HepG2 (cell line): ENCODE data around the gene KPNA3. TPM values are rescaled to one million over a fixed set of nuclear protein-coding genes. Genes with fewer than 3 reads are reported as not detected.

ENCODE experiments used
- HES4 ChIP-seq: sonication (generic); formaldehyde crosslinking; IDR thresholded peaks from 2 replicates; pipeline ENCODE4 v1.9.0; 2021; ENCODE audit warnings: mild to moderate bottlenecking, missing genetic modification reagents, borderline replicate concordance
- IRF2 ChIP-seq: IDR thresholded peaks from 2 replicates; pipeline ENCODE4 v1.6.1; 2018; ENCODE audit warnings: missing genetic modification reagents, missing compliant biosample characterization
- MTA1 ChIP-seq: sonication (generic); formaldehyde crosslinking; IDR thresholded peaks from 2 replicates; pipeline ENCODE4 v1.4.0; 2020; ENCODE audit warnings: missing genetic modification reagents, mild to moderate bottlenecking, borderline replicate concordance
- NR2F6 ChIP-seq, 2 experiments: IDR thresholded peaks; 2 replicates each; pipeline ENCODE4 v1.6.1; 2016; ENCODE audit warnings: antibody characterized with exemption in 1 of 2, mild to moderate bottlenecking in 1 of 2
- PLRG1 ChIP-seq: fragments of 450-650 bp; conservative IDR thresholded peaks from 2 replicates; pipeline ENCODE4 v1.6.1; 2016
- SOX6 ChIP-seq, 2 experiments: fragments of 450-650 bp in 1 of 2; sonication (generic) in 1 of 2; formaldehyde crosslinking in 1 of 2; IDR thresholded peaks; 2 replicates each; pipeline versions ENCODE4 v1.4.0 to v1.6.1; 2017 to 2020; ENCODE audit warnings: antibody characterized with exemption in 1 of 2, mild to moderate bottlenecking in 1 of 2, missing genetic modification reagents in 1 of 2
- SP5 ChIP-seq: IDR thresholded peaks from 2 replicates; pipeline ENCODE4 v1.6.1; 2016; ENCODE audit warnings: low read depth, borderline replicate concordance
- TOE1 ChIP-seq: sonication (generic); formaldehyde crosslinking; IDR thresholded peaks from 2 replicates; pipeline ENCODE4 v1.4.0; 2020; ENCODE audit warnings: mild to moderate bottlenecking, missing genetic modification reagents
- YEATS4 ChIP-seq: sonication (generic); formaldehyde crosslinking; IDR thresholded peaks from 2 replicates; pipeline ENCODE4 v1.4.0; 2020; ENCODE audit warnings: missing genetic modification reagents, borderline replicate concordance
- ZBTB21 ChIP-seq: sonication (generic); formaldehyde crosslinking; IDR thresholded peaks from 2 replicates; pipeline ENCODE4 v1.4.0; 2020; ENCODE audit warnings: missing genetic modification reagents
- ZFX ChIP-seq: sonication (generic); formaldehyde crosslinking; IDR thresholded peaks from 2 replicates; pipeline ENCODE4 v1.4.0; 2020; ENCODE audit warnings: mild to moderate bottlenecking, low read depth, missing genetic modification reagents, moderate library complexity
- ZNF232 ChIP-seq: sonication (generic); formaldehyde crosslinking; IDR thresholded peaks from 2 replicates; pipeline ENCODE4 v1.4.0; 2020; ENCODE audit warnings: missing genetic modification reagents, borderline replicate concordance
- ZNF660 ChIP-seq: sonication (generic); formaldehyde crosslinking; IDR thresholded peaks from 2 replicates; pipeline ENCODE4 v1.5.1; 2020; ENCODE audit warnings: mild to moderate bottlenecking, low read depth, missing genetic modification reagents, borderline replicate concordance
- ZNF777 ChIP-seq: sonication (generic); formaldehyde crosslinking; IDR thresholded peaks from 2 replicates; pipeline ENCODE4 v1.4.0; 2020; ENCODE audit warnings: missing genetic modification reagents
- ZNF781 ChIP-seq: sonication (generic); formaldehyde crosslinking; IDR thresholded peaks from 2 replicates; pipeline ENCODE4 v1.5.1; 2020; ENCODE audit warnings: borderline replicate concordance, mild to moderate bottlenecking, missing genetic modification reagents; ENCODE audit errors: not compliant biosample characterization
- ZNF839 ChIP-seq: sonication (generic); formaldehyde crosslinking; IDR thresholded peaks from 2 replicates; pipeline ENCODE4 v1.4.0; 2020; ENCODE audit warnings: missing genetic modification reagents, mild to moderate bottlenecking, borderline replicate concordance
- polyA plus RNA-seq, 8 experiments: library from polyadenylated mRNA; depleted of rRNA in 3 of 8; stranded (reverse) in 7 of 8; unstranded in 1 of 8; fragments of >200 nt; fragmentation: Illumina TruSeq in 4 of 8; extraction: Trizol in 4 of 8; gene quantifications; 2 replicates each; pipeline versions ENCODE4 v1.2.1 to v1.2.3, GENCODE V29; 2011 to 2016; ENCODE audit warnings: low read depth in 4 of 8, missing spikeins in 1 of 8, mixed read lengths in 1 of 8; ENCODE audit not compliant: insufficient read depth in 1 of 8
- total RNA-seq, 5 experiments: library from RNA; depleted of rRNA; stranded (reverse); fragments of >200 nt; fragmentation: Illumina TruSeq; extraction: Trizol; gene quantifications; 2 replicates each; pipeline ENCODE4 v1.2.3, GENCODE V29; 2016; ENCODE audit warnings: low read depth in 1 of 5
- TF ChIP-seq, protein P1 (sequence below): sonication (generic); formaldehyde crosslinking; IDR thresholded peaks from 2 replicates; pipeline ENCODE4 v1.8.0; 2022; ENCODE audit warnings: missing genetic modification reagents, mild to moderate bottlenecking, inconsistent platforms, borderline replicate concordance
- TF ChIP-seq, protein P2 (sequence below): sonication (generic); formaldehyde crosslinking; conservative IDR thresholded peaks from 2 replicates; pipeline ENCODE4 v1.8.1; 2023; ENCODE audit warnings: missing genetic modification reagents
- TF ChIP-seq, protein P3 (sequence below): fragments of 450-650 bp; IDR thresholded peaks from 2 replicates; pipeline ENCODE4 v1.6.1; 2017

The KPNA3 gene
- total and polyA plus RNA-seq, 2 of the 13 experiments (the other 11 are each of a cell fraction or from before 2014, with no cell fraction given): 13.0 to 28.9 TPM

DNA sequence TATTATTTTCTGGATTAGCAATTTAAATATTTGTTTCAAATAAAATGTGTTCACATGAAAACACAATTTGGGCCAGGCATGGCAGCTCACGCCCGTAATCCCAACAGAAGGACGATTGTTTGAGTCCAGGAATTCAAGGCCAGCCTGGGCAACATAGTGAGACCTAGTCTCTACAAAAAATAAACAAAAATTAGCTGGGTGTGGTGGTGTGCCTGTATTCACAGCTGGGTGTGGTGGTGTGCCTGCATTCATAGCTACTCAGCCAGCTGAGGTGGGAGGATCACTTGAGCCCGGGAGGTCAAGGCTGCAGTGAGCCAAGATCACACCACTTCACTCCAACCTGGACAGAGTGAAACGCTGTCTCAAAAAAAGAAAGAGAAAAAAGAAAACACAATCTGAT lies 46.4 kb downstream of the KPNA3 start (continued):
- TF ChIP-seq ZNF660 (no peak), SOX6 (IDR thresholded peaks at IDR 0.05) (no peak), SOX6 (CRISPR knock-in tag; IDR thresholded peaks at IDR 0.05) (peak; percentile 97), NR2F6 (IDR thresholded peaks at IDR 0.05) (peak; percentile 92), NR2F6 (CRISPR knock-in tag; IDR thresholded peaks at IDR 0.05) (peak; percentile 97), ZNF232 (no peak), ZBTB21 (CRISPR knock-in tag) (no peak), IRF2 (CRISPR knock-in tag) (peak; percentile 74), SP5 (CRISPR knock-in tag) (peak; percentile 86), TOE1 (CRISPR knock-in tag) (no peak), MTA1 (CRISPR knock-in tag) (peak; percentile 77), ZNF777 (CRISPR knock-in tag) (no peak), ZFX (CRISPR knock-in tag) (no peak), YEATS4 (CRISPR knock-in tag) (0 out of 2 replicates have a peak, but pooled peaks have one; percentile 35), ZNF839 (CRISPR knock-in tag) (no peak), PLRG1 (no peak), HES4 (no peak), ZNF781 (CRISPR knock-in tag) (no peak)
- TF ChIP-seq, protein P1, sequence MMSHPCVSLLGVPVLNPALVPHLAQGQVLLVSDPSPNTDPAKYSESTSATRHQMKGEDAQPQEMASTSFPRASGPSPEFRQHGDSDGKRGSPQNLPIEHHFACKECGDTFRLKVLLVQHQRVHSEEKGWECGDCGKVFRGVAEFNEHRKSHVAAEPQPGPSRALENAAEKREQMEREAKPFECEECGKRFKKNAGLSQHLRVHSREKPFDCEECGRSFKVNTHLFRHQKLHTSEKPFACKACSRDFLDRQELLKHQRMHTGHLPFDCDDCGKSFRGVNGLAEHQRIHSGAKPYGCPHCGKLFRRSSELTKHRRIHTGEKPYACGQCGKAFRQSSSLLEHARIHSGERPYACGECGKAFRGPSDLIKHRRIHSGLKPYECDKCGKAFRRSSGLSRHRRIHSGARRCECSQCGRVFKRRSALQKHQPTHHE (CRISPR knock-in tag): no peak
- TF ChIP-seq, protein P2, sequence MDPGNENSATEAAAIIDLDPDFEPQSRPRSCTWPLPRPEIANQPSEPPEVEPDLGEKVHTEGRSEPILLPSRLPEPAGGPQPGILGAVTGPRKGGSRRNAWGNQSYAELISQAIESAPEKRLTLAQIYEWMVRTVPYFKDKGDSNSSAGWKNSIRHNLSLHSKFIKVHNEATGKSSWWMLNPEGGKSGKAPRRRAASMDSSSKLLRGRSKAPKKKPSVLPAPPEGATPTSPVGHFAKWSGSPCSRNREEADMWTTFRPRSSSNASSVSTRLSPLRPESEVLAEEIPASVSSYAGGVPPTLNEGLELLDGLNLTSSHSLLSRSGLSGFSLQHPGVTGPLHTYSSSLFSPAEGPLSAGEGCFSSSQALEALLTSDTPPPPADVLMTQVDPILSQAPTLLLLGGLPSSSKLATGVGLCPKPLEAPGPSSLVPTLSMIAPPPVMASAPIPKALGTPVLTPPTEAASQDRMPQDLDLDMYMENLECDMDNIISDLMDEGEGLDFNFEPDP (CRISPR knock-in tag): no peak
- TF ChIP-seq, protein P3, sequence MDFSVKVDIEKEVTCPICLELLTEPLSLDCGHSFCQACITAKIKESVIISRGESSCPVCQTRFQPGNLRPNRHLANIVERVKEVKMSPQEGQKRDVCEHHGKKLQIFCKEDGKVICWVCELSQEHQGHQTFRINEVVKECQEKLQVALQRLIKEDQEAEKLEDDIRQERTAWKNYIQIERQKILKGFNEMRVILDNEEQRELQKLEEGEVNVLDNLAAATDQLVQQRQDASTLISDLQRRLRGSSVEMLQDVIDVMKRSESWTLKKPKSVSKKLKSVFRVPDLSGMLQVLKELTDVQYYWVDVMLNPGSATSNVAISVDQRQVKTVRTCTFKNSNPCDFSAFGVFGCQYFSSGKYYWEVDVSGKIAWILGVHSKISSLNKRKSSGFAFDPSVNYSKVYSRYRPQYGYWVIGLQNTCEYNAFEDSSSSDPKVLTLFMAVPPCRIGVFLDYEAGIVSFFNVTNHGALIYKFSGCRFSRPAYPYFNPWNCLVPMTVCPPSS: no peak
